Measurements from ENCODE around the gene RBM17.

GRCh38 chr10:6148251-6148701 lies 59.4 kb downstream of the RBM17 start:
- TF ChIP-seq, protein P1, sequence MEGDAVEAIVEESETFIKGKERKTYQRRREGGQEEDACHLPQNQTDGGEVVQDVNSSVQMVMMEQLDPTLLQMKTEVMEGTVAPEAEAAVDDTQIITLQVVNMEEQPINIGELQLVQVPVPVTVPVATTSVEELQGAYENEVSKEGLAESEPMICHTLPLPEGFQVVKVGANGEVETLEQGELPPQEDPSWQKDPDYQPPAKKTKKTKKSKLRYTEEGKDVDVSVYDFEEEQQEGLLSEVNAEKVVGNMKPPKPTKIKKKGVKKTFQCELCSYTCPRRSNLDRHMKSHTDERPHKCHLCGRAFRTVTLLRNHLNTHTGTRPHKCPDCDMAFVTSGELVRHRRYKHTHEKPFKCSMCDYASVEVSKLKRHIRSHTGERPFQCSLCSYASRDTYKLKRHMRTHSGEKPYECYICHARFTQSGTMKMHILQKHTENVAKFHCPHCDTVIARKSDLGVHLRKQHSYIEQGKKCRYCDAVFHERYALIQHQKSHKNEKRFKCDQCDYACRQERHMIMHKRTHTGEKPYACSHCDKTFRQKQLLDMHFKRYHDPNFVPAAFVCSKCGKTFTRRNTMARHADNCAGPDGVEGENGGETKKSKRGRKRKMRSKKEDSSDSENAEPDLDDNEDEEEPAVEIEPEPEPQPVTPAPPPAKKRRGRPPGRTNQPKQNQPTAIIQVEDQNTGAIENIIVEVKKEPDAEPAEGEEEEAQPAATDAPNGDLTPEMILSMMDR (CRISPR knock-in tag; IDR thresholded peaks at IDR 0.05), result no peak
- TF ChIP-seq CCAR2 (optimal IDR thresholded peaks at IDR 0.05; ENCODE audit: low read depth, low read length) (no peak), REL (CRISPR knock-in tag; conservative IDR thresholded peaks at IDR 0.05) (no peak), ZNF33B (CRISPR knock-in tag; IDR thresholded peaks at IDR 0.05) (no peak), MAFK (conservative IDR thresholded peaks at IDR 0.05 in 1 of 2, IDR thresholded peaks at IDR 0.05 in 1 of 2; ENCODE audit: low read length in 2 of 2) (no peak), USF2 (IDR thresholded peaks at IDR 0.05; ENCODE audit: low read depth, low read length) (no peak), USF2 (CRISPR knock-in tag; IDR thresholded peaks at IDR 0.05; ENCODE audit: borderline replicate concordance) (no peak), ZNF782 (CRISPR knock-in tag; IDR thresholded peaks at IDR 0.05; ENCODE audit: borderline replicate concordance) (no peak), NFE2L1 (CRISPR knock-in tag; IDR thresholded peaks at IDR 0.05; ENCODE audit: borderline replicate concordance) (no peak)

Measured in HepG2 (cell line).